LHCN-M2 (cell line): ENCODE data around the gene GPBAR1. TPM values are rescaled to one million over a fixed set of nuclear protein-coding genes. Genes with fewer than 3 reads are reported as not detected.
"Not testable (repeated sequence)": the region's sequence is repeated elsewhere in the genome, so short reads cannot be mapped to it uniquely, and the experiment has no call there.

Experiments
- DNase-seq: peaks from one replicate; pipeline ENCODE4 v3.0.0-alpha.2; 2012; ENCODE audit warnings: low read depth
- total RNA-seq: library from RNA; depleted of rRNA; stranded (reverse); fragments of >200 nt; gene quantifications from 2 replicates; pipeline ENCODE4 v1.2.3, GENCODE V29; 2014; rRNA removed

The GPBAR1 gene
- total RNA-seq, 1 experiment from 2014 or later = 0.06 TPM

DNA sequence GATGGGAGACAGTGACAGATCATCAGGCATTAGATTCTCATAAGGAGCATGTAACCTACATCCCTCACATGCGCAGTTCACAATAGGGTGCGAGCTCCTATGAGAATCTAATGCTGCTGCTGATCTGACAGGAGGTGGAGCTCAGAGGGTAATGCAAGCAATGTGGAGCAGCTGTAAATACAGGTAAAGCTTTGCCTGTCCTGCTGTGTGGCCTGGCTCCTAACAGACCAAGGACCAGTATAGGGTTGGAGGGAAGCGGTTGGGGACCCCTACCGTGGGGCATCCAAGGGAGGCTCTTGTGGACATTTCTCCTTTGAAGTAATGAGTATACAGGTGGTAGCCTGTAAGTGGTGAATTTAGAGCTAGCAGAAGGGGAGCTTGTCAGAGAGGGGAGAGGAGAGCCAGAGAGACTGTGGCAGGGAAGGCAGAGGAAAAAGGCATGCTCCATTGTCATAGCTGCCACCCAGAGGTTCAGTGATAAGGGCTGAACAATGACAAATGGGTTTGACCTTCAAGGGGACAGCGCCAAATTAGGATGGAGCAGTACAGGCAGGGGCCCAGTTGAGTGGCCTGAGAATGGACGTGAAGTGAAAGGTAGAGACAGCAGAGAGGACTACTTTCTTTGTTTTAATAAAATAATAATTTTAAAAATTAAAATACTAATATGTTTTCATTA is 46.7 kb downstream of the GPBAR1 start:
- no peak for DNase-seq

DNA sequence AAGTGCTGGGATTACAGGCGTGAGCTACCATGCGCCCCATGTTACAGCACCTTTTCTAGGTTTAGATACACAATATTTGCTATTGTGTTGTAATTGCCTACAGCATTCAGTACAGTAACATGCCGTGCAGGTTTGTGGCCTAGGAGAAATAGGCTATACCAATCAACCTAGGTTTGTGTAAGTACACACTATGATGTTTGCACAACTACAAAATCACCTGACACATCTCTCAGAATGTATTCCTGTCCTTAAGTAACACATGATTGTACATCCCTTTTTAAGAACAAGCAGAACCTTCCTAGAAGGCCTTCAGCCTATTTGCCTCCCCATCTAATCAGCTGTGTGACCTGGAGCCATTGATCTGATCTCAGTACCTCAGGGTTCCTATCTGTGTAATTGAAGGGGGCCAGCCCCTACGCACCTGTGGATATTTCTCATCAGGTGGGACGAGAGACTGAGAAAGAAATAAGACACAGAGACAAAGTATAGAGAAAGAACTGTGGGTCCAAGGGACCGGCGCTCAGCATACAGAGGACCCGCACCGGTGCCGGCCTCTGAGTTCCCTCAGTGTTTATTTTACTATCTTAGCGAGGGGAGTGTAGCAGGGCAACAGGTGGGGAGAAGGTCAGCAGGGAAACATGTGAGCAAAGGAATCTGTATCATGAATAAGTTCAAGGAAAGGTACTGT is 50.2 kb downstream of the GPBAR1 start:
- DNase-seq = no peak

- DNase-seq = not testable (repeated sequence)
These were observed 50.9 kb downstream of the GPBAR1 start for GRCh38 chr2:218311541-218312266.

DNA sequence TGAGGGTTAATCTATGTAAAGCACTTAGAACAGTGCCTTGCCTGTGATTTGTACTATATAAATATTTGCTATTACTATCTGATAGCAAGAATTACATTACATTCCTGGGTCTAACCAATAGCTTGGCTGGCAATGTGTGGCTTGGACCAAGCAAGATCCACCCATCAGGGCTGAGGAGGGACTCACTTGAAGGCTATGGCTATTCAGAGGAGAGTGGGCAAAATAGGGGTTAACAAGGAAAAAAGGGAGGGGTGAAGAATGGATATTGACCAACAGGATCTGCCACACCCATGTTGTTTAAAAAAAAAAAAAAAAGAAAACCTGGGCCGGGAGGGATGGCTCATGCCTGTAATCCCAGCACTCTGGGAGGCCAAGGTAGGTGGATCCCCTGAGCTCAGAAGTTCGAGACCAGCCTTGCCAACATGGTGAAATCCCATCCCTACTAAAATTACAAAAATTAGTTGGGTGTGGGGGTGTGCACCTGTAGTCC is 51.5 kb downstream of the GPBAR1 start:
- DNase-seq = no peak

GRCh38 chr2:218313356-218313755 is 52.5 kb downstream of the GPBAR1 start:
- no peak for DNase-seq

Other genes with a start within 250 kb of the GPBAR1 start
- gene RUFY4, start 191.8 kb upstream of the GPBAR1 start, total RNA-seq = not detected in 2 replicates
- gene CXCR2, start 135.0 kb upstream of the GPBAR1 start, total RNA-seq = not detected in 2 replicates
- not detected in 2 replicates for gene CXCR1, start 94.1 kb upstream of the GPBAR1 start, total RNA-seq
- gene ARPC2, start 43.8 kb upstream of the GPBAR1 start, total RNA-seq = 499 and 526 TPM in 2 replicates
- 168 and 170 TPM in 2 replicates for gene AAMP, start 9.1 kb downstream of the GPBAR1 start, total RNA-seq
- 39.6 and 54.2 TPM in 2 replicates for gene PNKD, start 9.5 kb downstream of the GPBAR1 start, total RNA-seq
- 148 and 158 TPM in 2 replicates for gene TMBIM1, start 31.5 kb downstream of the GPBAR1 start, total RNA-seq
- gene CATIP, start 95.8 kb downstream of the GPBAR1 start, total RNA-seq = not detected in 2 replicates
- gene SLC11A1, start 121.3 kb downstream of the GPBAR1 start, total RNA-seq = 0.11 and 0.13 TPM in 2 replicates
- gene CTDSP1, start 138.9 kb downstream of the GPBAR1 start, total RNA-seq = 69.7 and 74.1 TPM in 2 replicates
- gene VIL1, start 158.1 kb downstream of the GPBAR1 start, total RNA-seq = not detected in 2 replicates